IMR-90 (cell line): ENCODE measurements around the gene NRP1.

Source experiments
- BHLHE40 ChIP-seq: fragments of 150-350 bp; IDR thresholded peaks from 2 replicates; pipeline ENCODE4 v1.6.1; 2016; ENCODE audit warnings: mild to moderate bottlenecking, low read depth, low read length
- CEBPB ChIP-seq: IDR thresholded peaks from 2 replicates; pipeline ENCODE4 v1.6.1; 2012; ENCODE audit warnings: low read depth, low read length, improper control_type of control experiment
- CHD1 ChIP-seq: IDR thresholded peaks from 2 replicates; pipeline ENCODE4 v1.6.1; 2012; ENCODE audit warnings: low read depth, low read length, improper control_type of control experiment
- ELK1 ChIP-seq: fragments of 150-350 bp; IDR thresholded peaks from 2 replicates; pipeline ENCODE4 v1.6.1; 2016; ENCODE audit warnings: low read depth, mild to moderate bottlenecking, low read length, moderate library complexity, borderline replicate concordance
- FOS ChIP-seq: fragments of 150-350 bp; IDR thresholded peaks from 2 replicates; pipeline ENCODE4 v1.6.1; 2016; ENCODE audit warnings: low read depth, low read length
- MAFK ChIP-seq: IDR thresholded peaks from 2 replicates; pipeline ENCODE4 v1.6.1; 2012; ENCODE audit warnings: low read depth, low read length, improper control_type of control experiment
- POLR2A ChIP-seq: IDR thresholded peaks from 2 replicates; pipeline ENCODE4 v1.6.1; 2012; ENCODE audit warnings: mild to moderate bottlenecking, low read depth, low read length
- RAD21 ChIP-seq: IDR thresholded peaks from 2 replicates; pipeline ENCODE4 v1.6.1; 2012; ENCODE audit warnings: low read length, improper control_type of control experiment
- RFX5 ChIP-seq: IDR thresholded peaks from 2 replicates; pipeline ENCODE4 v1.8.0; 2012; ENCODE audit warnings: low read depth, mild to moderate bottlenecking, low read length, moderate library complexity
- SMC3 ChIP-seq: fragments of 150-350 bp; IDR thresholded peaks from 2 replicates; pipeline ENCODE4 v1.6.1; 2016; ENCODE audit warnings: low read depth, mild to moderate bottlenecking, antibody characterized with exemption, low read length, moderate library complexity
- USF2 ChIP-seq: fragments of 150-350 bp; IDR thresholded peaks from 2 replicates; pipeline ENCODE4 v1.6.1; 2017; ENCODE audit warnings: mild to moderate bottlenecking, antibody characterized with exemption, low read length, low read depth
- TF ChIP-seq, protein P1 (sequence below): conservative IDR thresholded peaks from 2 replicates; pipeline ENCODE4 v1.5.1; 2012; ENCODE audit warnings: mild to moderate bottlenecking, low read depth, low read length, improper control_type of control experiment

GRCh38 chr10:33263453-33263852 is 71.0 kb downstream of the NRP1 start:
- TF ChIP-seq, protein P1, sequence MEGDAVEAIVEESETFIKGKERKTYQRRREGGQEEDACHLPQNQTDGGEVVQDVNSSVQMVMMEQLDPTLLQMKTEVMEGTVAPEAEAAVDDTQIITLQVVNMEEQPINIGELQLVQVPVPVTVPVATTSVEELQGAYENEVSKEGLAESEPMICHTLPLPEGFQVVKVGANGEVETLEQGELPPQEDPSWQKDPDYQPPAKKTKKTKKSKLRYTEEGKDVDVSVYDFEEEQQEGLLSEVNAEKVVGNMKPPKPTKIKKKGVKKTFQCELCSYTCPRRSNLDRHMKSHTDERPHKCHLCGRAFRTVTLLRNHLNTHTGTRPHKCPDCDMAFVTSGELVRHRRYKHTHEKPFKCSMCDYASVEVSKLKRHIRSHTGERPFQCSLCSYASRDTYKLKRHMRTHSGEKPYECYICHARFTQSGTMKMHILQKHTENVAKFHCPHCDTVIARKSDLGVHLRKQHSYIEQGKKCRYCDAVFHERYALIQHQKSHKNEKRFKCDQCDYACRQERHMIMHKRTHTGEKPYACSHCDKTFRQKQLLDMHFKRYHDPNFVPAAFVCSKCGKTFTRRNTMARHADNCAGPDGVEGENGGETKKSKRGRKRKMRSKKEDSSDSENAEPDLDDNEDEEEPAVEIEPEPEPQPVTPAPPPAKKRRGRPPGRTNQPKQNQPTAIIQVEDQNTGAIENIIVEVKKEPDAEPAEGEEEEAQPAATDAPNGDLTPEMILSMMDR: no peak
- TF ChIP-seq SMC3 (no peak), RFX5 (no peak), POLR2A (no peak), CEBPB (no peak), BHLHE40 (no peak), FOS (no peak), CHD1 (no peak), ELK1 (no peak), MAFK (no peak), USF2 (no peak), RAD21 (no peak)
